Prostate gland (tissue), 2 donors: Measurements from ENCODE around the gene TCF4.

Source experiments
- POLR2AphosphoS5 ChIP-seq: sonication (generic); formaldehyde crosslinking; IDR thresholded peaks from one replicate; pipeline ENCODE4 v1.6.1; 2017; ENCODE audit warnings: antibody characterized with exemption
- TF ChIP-seq, protein P1 (sequence below), 4 experiments: fragments of 200-600 bp in 2 of 4; fragments of 450-650 bp in 2 of 4; sonication (generic) in 2 of 4; IDR thresholded peaks; 1 replicate in 3 of 4; 2 replicates in 1 of 4; pipeline ENCODE4 v1.5.1; 2016 to 2019; ENCODE audit warnings: antibody characterized with exemption in 4 of 4, mild to moderate bottlenecking in 2 of 4, moderate library complexity in 2 of 4

DNA sequence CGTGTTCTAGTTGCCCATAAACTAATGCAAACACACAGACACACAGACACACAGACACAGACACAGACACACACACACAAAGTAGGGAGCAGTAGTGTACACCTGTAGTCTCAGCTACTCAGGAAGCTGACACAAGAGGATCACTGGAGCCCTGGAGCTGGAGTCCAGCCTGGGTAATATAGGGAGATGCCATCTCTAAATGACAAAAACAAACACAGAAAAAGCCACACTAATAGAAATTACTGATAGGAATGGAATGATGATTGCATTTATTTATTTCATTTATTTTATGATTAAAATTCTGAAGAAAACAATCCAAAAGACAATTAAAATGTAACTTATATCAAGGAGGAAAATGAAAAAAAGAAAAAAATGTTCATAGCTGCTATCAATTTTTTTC is 30.8 kb downstream of the TCF4 start:
- TF ChIP-seq, protein P1, sequence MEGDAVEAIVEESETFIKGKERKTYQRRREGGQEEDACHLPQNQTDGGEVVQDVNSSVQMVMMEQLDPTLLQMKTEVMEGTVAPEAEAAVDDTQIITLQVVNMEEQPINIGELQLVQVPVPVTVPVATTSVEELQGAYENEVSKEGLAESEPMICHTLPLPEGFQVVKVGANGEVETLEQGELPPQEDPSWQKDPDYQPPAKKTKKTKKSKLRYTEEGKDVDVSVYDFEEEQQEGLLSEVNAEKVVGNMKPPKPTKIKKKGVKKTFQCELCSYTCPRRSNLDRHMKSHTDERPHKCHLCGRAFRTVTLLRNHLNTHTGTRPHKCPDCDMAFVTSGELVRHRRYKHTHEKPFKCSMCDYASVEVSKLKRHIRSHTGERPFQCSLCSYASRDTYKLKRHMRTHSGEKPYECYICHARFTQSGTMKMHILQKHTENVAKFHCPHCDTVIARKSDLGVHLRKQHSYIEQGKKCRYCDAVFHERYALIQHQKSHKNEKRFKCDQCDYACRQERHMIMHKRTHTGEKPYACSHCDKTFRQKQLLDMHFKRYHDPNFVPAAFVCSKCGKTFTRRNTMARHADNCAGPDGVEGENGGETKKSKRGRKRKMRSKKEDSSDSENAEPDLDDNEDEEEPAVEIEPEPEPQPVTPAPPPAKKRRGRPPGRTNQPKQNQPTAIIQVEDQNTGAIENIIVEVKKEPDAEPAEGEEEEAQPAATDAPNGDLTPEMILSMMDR (IDR thresholded peaks at IDR 0.05) = no peak
- TF ChIP-seq POLR2AphosphoS5 = no peak
